Nucleus accumbens (tissue), 56 donors: Measurements from ENCODE around the gene BPHL.
"Not testable (repeated sequence)": the region's sequence is repeated elsewhere in the genome, so short reads cannot be mapped to it uniquely, and the experiment has no call there.

Experiments used
- DNase-seq, 56 donors: peaks; one replicate each; lab custom pipeline; 2025; lab: John Stamatoyannopoulos, UW

BPHL gene

GRCh38 chr6:3151691-3152090, 33.2 kb downstream of the BPHL start:
- peak in 1 of 56 donors; percentile 7 for DNase-seq

- no peak for DNase-seq
These were observed 34.2 kb downstream of the BPHL start for GRCh38 chr6:3152689-3153088.

- not testable (repeated sequence) for DNase-seq
These were observed 36.9 kb downstream of the BPHL start for GRCh38 chr6:3155416-3155815.

DNA sequence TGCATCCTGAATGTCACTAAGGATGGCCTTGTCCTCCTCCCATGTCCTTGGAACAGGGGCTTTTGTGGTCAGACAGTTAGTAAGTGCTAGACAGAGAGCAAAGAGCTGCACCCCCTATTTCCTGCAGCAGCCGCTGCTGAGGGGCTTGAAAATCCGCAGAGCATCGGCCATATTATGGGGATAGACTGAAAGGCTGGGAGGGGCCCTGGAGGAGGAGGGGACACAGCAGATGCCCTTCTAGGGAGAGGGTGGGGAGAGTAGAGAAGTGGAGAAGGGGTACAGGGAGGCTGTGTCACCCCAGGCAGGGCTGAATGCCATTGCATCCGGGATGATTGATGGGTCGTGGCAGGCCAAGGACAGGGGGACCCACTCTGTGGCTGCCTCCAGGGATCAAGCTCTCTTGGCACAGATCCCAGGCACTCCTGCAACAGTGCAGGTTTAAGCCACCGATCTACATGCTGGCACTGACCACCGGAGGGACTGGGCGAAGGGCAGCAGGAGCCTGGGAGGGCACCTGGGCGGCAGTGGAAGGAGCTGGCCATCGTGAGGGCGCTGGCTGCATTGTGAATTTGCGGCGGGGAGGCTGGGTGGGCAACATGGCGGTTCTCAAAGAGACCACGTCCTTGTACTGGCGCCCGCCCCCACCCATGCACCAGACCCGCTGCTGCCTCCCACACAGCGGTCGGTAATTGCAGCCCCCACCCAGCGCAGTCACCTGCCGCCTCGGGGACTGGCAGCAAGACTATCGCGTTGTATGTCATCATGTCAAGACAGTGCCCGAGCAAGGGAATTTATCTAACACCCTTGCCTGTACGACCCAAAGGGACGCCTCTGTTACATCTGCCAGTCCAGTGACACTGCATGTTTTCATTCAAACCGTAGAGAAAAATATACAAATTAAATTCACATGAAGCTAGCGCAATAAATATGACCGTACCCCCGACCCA, 37.9 kb downstream of the BPHL start:
- DNase-seq, result peak in 23 of 56 donors; percentile 5 to 47 (median 22)

DNA sequence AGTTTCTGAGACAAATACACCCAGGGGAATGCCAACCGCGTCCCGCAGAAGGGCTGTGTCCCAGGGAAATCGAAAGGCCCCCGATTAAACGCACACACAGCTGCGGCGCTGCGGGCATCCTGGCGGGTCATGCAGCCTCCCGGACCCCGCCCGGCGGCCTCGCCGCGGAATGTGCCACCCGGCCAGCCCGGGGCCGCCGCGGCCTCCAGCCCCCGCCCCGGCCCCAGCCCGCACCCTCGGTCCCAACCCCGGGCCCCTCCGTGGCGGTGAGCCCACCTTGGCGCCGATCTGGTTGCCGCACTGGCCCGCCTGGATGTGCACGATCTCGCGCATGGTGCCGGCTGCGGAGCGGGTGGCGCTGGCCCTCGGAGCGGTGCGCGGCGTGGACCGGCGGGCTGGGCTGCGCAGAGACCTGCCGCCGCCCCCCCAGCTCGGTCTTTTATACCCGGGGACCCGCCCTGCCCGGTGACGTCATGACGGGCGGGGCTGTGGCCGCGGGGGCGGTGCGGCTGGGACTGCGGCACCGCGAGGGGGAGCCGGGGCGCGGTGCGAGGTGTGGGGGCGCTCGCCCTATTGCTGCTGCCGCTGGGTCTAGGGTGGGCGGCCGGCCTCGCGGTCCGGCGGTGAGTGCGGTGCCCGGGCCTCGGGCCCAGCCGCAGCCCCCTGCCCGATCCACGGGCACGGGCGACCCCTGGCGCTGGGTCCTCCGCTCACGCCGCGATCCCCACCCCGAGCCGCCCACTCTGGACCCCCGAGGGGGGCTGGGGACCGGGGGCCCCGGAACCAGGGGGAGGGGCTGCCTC, 38.8 kb downstream of the BPHL start, which contains the start of gene TUBB2A:
TUBB2A (minus strand) TSS at position 414 of the 803 bp plus-strand sequence; CDS start at position 333, 81 bp downstream.
- DNase-seq, result peak in 55 of 56 donors; percentile 13 to 93 (median 70)

- peak in 37 of 56 donors; percentile 10 to 81 (median 43) for DNase-seq
These were observed 41.6 kb downstream of the BPHL start for GRCh38 chr6:3159805-3160781.

DNA sequence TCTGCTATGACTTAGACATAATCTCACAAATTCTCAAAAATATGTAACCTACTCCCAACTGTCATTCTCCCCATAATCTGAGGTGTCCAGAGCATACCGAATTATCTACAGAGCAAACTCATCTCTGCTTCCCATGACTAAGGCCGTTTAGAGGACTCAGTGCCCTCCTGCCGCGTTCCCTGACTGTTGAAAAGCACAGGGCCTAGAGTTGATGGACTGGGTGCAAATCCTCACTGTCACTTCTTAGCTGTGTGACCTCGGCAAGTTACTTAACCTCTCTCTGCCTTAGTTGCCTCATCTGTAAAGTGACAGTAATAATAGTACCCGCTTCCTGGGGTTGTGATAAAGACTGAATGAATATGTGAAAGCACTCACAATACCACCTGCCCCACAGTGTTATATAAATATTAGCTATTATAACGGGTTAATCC, 43.6 kb downstream of the BPHL start:
- no peak for DNase-seq

DNA sequence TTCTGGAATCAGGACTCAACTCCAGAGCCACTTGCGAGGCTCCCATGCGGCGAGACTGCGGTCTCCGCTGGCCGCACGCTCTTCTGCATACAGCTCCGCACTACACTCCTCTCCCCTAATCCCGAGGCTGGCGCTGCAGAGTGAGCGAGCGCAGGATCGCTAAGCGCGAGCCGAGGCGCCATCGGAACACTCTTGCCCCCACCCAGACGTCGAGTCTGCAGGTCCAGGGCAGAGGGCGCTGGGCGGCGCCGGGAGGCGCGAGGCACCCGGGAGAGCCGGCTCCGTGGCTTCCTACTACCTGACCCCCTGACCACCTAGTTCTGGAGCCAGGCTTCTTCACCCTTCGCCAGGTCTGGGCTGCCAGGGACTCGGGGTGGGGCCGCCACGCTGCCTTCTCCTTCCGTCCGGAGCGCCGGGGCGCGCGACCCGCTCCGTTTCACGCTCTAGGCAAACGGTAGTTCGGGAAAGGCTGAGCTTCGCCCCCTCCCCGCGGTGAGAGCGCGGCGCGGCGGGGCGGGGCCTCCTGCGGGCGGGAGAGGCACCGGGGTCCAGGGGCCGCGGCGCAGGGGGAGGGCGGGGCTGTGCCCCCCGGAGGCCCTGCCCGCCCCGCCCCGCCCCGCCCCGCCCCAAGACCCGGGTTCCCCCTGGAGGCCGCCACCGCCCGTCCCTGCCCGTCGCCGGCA, 44.2 kb downstream of the BPHL start:
- DNase-seq, result peak in 50 of 56 donors; percentile 7 to 81 (median 56)

DNA sequence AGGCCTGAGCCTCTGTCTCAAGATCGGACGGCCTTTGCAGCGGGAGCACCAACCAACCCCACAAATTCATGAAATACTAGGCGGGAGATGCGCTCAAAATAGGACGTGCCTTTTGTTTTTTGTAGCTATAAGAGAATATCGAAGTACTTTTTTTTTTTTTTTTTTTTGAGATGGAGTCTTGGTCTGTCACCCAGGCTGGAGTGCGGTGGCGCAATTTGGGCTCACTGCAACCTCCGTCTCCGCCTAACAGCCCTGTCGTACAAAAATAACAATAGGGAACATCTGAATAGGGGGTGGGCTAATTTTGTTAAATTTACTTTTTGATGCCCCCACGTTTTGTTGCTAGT, 44.7 kb downstream of the BPHL start:
- peak in 1 of 56 donors; percentile 41 for DNase-seq

DNA sequence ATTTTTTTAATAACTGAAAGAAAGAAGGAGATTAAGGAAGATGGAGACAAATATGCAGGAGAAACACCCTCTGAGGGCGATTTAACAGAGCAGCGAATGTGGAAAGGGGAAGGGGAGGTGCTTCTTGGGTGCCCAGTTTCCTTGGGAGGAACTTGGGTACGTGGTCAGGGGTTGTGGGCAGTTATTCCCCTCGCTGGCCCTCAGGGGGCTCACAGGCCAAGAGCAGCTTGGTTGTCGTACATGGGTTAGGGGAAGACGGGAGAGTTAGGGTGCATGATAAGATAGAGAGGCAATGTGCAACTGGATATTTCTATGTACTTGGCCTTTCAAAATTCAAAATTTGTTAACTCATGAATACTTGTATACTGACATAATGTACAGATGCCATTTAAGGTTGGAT, 45.9 kb downstream of the BPHL start:
- no peak for DNase-seq

DNA sequence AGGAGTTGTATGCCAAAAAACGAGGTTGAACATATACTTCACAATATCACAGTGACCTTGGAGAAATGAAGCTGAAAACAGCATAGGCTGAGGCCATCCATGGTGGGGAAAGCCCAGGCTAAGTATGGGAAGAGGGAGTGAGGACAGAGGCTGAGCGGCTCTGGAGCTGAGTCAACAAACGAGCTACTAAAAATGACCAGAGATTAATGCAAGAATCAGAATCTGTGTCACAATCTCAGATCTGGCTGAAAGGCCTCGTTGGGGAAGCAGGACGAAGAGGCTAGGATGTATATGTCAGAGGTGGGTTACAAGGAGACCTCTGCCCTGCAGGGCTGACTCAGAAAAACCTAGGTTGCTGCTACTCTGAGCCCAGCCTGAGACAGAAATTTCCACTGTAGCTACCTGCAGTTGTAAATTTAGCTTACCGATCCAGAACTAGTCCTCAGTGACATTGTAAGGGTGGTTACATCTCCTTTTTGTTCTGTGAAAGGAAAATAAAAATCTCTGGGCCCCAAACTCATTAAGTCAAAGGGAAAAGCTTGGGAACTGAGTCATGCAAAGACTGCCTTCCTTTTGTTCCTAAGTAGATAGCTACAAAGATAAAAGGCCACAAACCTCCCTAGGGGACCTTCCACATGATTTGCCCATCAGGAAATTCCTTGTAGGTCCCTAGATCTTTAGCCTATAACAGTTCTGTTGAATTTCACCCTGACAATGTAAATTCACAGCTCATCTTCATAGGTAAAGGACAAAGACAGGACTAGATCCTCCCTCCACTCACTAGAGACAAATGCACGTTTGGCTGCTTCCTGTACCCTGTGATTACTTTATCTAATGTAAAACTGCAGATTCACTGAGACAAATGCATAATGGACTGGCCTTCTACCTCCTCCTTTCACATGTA, 47.4 kb downstream of the BPHL start:
- DNase-seq, result no peak

DNA sequence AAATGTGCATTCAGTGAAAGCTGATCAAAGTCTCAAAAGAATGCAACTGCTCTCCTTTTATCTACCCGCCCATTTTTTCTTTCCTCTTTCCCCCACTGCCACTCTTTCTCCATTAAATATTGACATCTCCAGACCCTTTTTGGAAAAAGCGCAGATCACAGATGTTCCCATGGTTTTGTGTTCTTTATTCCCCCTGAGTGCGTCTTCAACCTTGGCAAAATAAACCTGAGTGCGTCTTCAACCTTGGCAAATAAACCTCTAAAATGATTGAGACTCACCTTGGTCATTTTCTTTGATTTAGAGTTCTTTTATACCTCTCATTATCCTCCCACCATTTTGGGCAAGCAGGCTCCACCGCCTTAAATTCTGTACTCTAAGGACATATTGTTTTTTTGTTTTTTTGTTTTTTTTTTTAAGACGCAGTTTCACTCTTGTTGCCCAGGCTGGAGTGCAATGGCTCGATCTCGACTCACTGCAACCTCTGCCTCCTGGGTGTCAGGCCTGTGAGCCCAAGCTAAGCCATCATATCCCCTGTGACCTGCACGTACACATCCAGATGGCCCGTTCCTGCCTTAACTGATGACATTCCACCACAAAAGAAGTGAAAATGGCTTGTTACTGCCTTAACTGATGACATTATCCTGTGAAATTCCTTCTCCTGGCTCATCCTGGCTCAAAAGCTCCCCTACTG, 48.2 kb downstream of the BPHL start:
- DNase-seq, result not testable (repeated sequence)

GRCh38 chr6:3168046-3168445, 49.5 kb downstream of the BPHL start:
- not testable (repeated sequence) for DNase-seq

- not testable (repeated sequence) for DNase-seq
These were observed 52.2 kb downstream of the BPHL start for GRCh38 chr6:3170676-3171075.

DNA sequence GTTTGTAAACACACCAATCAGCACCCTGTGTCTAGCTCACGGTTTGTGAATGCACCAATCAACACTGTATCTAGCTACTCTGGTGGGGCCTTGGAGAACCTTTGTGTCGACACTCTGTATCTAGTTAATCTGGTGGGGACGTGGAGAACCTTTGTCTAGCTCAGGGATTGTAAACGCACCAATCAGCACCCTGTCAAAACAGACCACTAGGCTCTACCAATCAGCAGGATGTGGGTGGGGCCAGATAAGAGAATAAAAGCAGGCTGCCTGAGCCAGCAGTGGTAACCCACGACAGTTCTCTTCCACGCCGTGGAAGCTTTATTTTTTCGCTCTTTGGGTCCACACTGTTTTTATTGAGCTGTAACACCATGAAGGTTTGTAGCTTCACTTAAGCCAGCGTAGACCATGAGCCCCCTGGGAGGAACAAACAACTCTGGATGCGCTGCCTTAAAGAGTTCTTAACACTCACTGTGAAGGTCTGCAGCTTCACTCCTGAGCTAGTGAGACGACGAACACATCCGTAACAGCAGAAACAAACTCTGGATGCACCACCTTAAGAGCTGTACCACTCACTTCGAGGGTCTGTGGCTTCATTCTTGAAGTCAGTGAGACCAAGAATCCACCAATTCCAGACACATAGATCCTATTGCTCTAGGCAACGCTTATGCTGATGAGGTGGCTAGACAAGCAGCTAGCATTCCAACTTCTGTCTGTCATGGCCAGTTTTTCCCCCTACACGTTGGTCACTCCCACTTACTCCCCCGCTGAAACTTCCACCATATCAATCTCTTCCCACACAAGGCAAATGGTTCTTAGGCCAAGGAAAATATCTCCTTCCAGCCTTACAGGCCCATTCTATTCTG, 53.0 kb downstream of the BPHL start:
- DNase-seq, result not testable (repeated sequence)

DNA sequence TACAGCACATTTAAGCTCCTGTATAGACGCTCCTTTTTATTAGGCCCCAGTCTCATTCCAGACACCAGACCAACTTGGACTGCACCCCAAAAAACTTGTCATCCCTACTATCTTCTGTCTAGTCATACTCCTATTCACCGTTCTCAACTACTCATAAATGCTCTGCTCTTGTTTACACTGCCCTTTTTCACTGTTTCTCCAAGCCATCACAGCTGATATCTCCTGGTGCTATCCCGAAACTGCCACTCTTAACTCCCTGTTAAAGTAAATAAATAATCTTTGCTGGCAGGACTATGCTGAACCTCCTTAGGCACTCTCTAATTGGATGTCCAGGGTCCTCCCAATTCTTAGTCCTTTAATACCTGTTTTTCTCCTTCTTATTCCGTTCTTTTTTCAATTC, 54.3 kb downstream of the BPHL start:
- not testable (repeated sequence) for DNase-seq

DNA sequence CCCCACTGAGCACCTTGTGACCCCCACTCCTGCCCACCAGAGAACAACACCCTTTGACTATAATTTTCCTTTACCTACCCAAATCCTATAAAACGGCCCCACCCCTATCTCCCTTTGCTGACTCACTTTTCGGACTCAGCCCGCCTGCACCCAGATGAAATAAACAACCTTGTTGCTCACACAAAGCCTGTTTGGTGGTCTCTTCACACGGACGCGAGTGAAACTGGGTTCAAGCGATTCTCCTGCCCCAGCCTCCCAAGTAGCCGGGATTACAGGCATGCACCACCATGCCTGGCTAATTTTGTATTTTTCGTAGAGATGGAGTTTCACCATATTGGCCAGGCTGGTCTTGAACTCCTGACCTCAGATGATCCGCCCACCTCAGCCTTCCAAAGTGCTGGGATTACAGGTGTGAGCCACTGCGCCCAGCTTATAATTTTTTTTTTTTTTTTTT, 55.2 kb downstream of the BPHL start:
- not testable (repeated sequence) for DNase-seq
